SK-N-SH (cell line): ENCODE measurements around the gene MT1E. TPM values are rescaled to one million over a fixed set of nuclear protein-coding genes. Genes with fewer than 3 reads are reported as not detected.

ENCODE experiments used
- CTCF ChIA-PET: fragments of 300-600, 350-600 bp; formaldehyde crosslinking; extraction: SDS; loops from one replicate; lab custom pipeline; 2021; lab: Yijun Ruan, JAX
- POLR2A ChIA-PET: fragments of 350-600 bp; sonication (Branson Sonifier 250); formaldehyde crosslinking; extraction: SDS; loops from one replicate; lab custom pipeline; 2020; ENCODE audit warnings: antibody characterized with exemption, inconsistent platforms; lab: Yijun Ruan, JAX
- DNase-seq: peaks from one replicate; pipeline ENCODE4 v3.0.0; 2012
- H2AFZ ChIP-seq: fragments of 200-600 bp; sonication (generic); 2 replicates; pipeline ENCODE4 v1.8.1; 2016; ENCODE audit warnings: antibody characterized with exemption, mild to moderate bottlenecking, low read depth
- H3F3A ChIP-seq: fragments of 200-600 bp; sonication (generic); replicated peaks from 2 replicates; pipeline ENCODE3; 2016; ENCODE audit warnings: antibody characterized with exemption, mild to moderate bottlenecking; ENCODE audit not compliant: insufficient read depth
- H3K27ac ChIP-seq, 2 experiments: fragments of 200-500 bp in 1 of 2; fragments of 200-600 bp in 1 of 2; sonication (Bioruptor generic) in 1 of 2; sonication (generic), shearing (Covaris generic) in 1 of 2; 2 replicates each; pipeline versions ENCODE4 v1.5.1 to v1.6.1; 2014 to 2016; ENCODE audit warnings: low read depth in 2 of 2, inconsistent platforms in 1 of 2, low read length in 1 of 2, mild to moderate bottlenecking in 1 of 2, mixed read lengths in 1 of 2
- H3K27me3 ChIP-seq: fragments of 200-600 bp; sonication (generic), shearing (Covaris generic); 2 replicates; pipeline ENCODE4 v1.6.1; 2016; ENCODE audit warnings: mixed run types; ENCODE audit not compliant: insufficient read depth
- H3K36me3 ChIP-seq, 2 experiments: fragments of 200-500 bp in 1 of 2; fragments of 200-600 bp in 1 of 2; sonication (Bioruptor generic) in 1 of 2; sonication (generic) in 1 of 2; replicated peaks in 1 of 2; 2 replicates each; pipeline versions ENCODE3 to v1.5.1; 2014 to 2016; ENCODE audit warnings: low read length in 1 of 2, mild to moderate bottlenecking in 1 of 2; ENCODE audit not compliant: insufficient read depth in 2 of 2, control insufficient read depth in 1 of 2
- H3K4me1 ChIP-seq, 2 experiments: fragments of 200-500 bp in 1 of 2; fragments of 200-600 bp in 1 of 2; sonication (Bioruptor generic) in 1 of 2; sonication (generic), shearing (Covaris generic) in 1 of 2; 2 replicates each; pipeline versions ENCODE4 v1.5.1 to v1.6.1; 2014 to 2016; ENCODE audit warnings: low read depth in 1 of 2, low read length in 1 of 2, mixed run types in 1 of 2; ENCODE audit not compliant: insufficient read depth in 2 of 2, control insufficient read depth in 1 of 2
- H3K4me2 ChIP-seq: fragments of 200-600 bp; sonication (generic), shearing (Covaris generic); 2 replicates; pipeline ENCODE4 v1.6.1; 2017; ENCODE audit warnings: mixed run types
- H3K4me3 ChIP-seq, 2 experiments: fragments of 200-500 bp in 1 of 2; fragments of 200-600 bp in 1 of 2; sonication (Bioruptor generic) in 1 of 2; sonication (generic), shearing (Covaris generic) in 1 of 2; 2 replicates each; pipeline versions ENCODE4 v1.5.1 to v1.8.1; 2014 to 2016; ENCODE audit warnings: low read depth in 2 of 2, inconsistent platforms in 1 of 2, low read length in 1 of 2, mild to moderate bottlenecking in 1 of 2, mixed read lengths in 1 of 2, moderate library complexity in 1 of 2
- H3K79me2 ChIP-seq: fragments of 200-600 bp; sonication (generic); 2 replicates; pipeline ENCODE4 v1.8.1; 2017; ENCODE audit warnings: mild to moderate bottlenecking; ENCODE audit not compliant: insufficient read depth
- H3K9ac ChIP-seq: fragments of 200-600 bp; sonication (generic); 2 replicates; pipeline ENCODE4 v1.6.1; 2017; ENCODE audit warnings: mixed run types
- H3K9me2 ChIP-seq: fragments of 200-600 bp; sonication (generic); 2 replicates; pipeline ENCODE4 v1.6.1; 2017; ENCODE audit warnings: mixed run types
- H3K9me3 ChIP-seq: fragments of 200-600 bp; sonication (generic); 2 replicates; pipeline ENCODE4 v1.6.1; 2017; ENCODE audit warnings: mixed run types, mild to moderate bottlenecking, moderate library complexity
- H4K20me1 ChIP-seq: fragments of 200-600 bp; sonication (generic); 2 replicates; pipeline ENCODE4 v1.6.1; 2017; ENCODE audit warnings: mild to moderate bottlenecking, mixed run types; ENCODE audit not compliant: insufficient read depth
- CHD2 ChIP-seq: fragments of 150-350 bp; IDR thresholded peaks from 2 replicates; pipeline ENCODE4 v1.6.1; 2018; ENCODE audit warnings: low read length; ENCODE audit not compliant: partially characterized antibody
- EP300 ChIP-seq, 2 experiments: IDR thresholded peaks; 2 replicates each; pipeline versions ENCODE4 v1.4.0 to v1.6.1; 2012; ENCODE audit warnings: borderline replicate concordance in 1 of 2, low read depth in 1 of 2, low read length in 1 of 2
- FOSL2 ChIP-seq: IDR thresholded peaks from 2 replicates; pipeline ENCODE4 v1.4.0; 2012; ENCODE audit warnings: low read depth, mild to moderate bottlenecking, moderate library complexity, borderline replicate concordance
- JUND ChIP-seq: IDR thresholded peaks from 2 replicates; pipeline ENCODE4 v1.4.0; 2012
- MEF2A ChIP-seq: IDR thresholded peaks from 2 replicates; pipeline ENCODE4 v1.4.0; 2012; ENCODE audit warnings: low read depth, borderline replicate concordance
- NRF1 ChIP-seq: IDR thresholded peaks from 2 replicates; pipeline ENCODE4 v1.6.1; 2012; ENCODE audit warnings: low read depth, mild to moderate bottlenecking, low read length
- POLR2AphosphoS5 ChIP-seq: IDR thresholded peaks from 2 replicates; pipeline ENCODE4 v1.6.1; 2012; ENCODE audit warnings: low read depth, low read length
- TAF1 ChIP-seq: IDR thresholded peaks from 2 replicates; pipeline ENCODE4 v1.6.1; 2012; ENCODE audit warnings: low read depth, mild to moderate bottlenecking, low read length, moderate library complexity, borderline replicate concordance
- USF2 ChIP-seq: fragments of 150-350 bp; IDR thresholded peaks from 2 replicates; pipeline ENCODE4 v1.6.1; 2017; ENCODE audit warnings: antibody characterized with exemption, low read length, low read depth, borderline replicate concordance
- YY1 ChIP-seq: IDR thresholded peaks from 2 replicates; pipeline ENCODE4 v1.4.0; 2012; ENCODE audit warnings: low read depth, mild to moderate bottlenecking
- WGBS: methylation state at CpG from one replicate; pipeline ENCODE4 v1.1.6; 2017; ENCODE audit warnings: low lambda C conversion rate; 5-methylcytosine and 5-hydroxymethylcytosine counted together
- polyA plus RNA-seq, 3 experiments: library from polyadenylated mRNA; depleted of rRNA; stranded (reverse); fragments of >200 nt; gene quantifications; 2 replicates each; pipeline ENCODE4 v1.2.3, GENCODE V29; 2012
- TF ChIP-seq, protein P1 (sequence below): IDR thresholded peaks from 2 replicates; pipeline ENCODE4 v1.6.1; 2012; ENCODE audit warnings: mild to moderate bottlenecking, low read depth, low read length, moderate library complexity

Gene MT1E
- polyA plus RNA-seq, 1 of the 3 experiments (the other 2 are of a cell fraction): 205 TPM

DNA sequence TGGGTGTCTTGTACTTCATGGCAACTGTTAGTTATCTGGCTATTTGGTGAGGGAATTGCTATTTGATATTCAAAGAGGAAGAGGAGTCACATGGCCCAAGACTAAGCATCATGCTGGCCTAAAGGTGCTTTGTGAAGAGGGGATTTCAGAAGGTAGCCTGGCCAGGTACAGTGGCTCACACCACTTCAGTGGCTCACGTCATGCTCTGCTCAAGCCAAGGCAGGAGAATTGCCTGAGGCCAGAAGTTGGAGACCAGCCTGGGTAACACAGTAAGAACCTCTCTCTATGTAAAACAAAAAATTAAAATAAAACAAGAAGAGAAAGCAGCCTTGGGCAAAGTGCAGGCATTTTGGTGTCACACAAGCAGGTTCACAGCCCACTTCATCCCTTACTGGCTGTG, 19.7 kb downstream of the MT1E start:
- POLR2A ChIA-PET: no interaction called here

DNA sequence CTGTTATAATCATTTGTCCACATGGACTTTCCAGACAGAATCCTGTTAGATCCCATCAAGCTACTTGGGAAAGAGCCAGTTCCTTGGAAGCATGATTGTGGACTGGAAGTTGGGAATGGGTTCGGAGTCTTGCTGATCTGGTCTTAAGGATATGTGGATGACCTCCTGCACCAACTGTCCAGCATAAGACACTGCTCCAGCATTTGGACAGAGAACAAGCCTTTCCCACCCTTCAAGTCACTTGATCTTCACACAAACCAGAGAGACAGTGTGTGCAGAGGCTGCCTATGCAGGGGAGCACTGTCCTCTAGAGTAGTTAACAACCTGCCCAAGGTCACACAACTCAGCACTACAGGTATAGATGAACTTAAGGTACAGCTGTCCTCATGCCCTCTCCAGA, 20.3 kb downstream of the MT1E start:
- Histone ChIP-seq H3K4me1 (peaks cover 0 to 7% of the 10 kb centered on the region in 2 experiments; a peak in 2 of 4 replicates), H3K4me3 (no peak overlapping the region), H3K9ac (no peak overlapping the region), H3K4me2 (no peak overlapping the region), H3K9me3 (no peaks in the 10 kb centered on the region), H3K79me2 (no peaks in the 10 kb centered on the region), H3K9me2 (no peaks in the 10 kb centered on the region), H3K36me3 (no peaks in the 10 kb centered on the region), H3K27me3 (0 out of 2 replicates have a peak, but pooled peaks cover 19% of the 10 kb centered on the region), H3K27ac (no peak overlapping the region), H2AFZ (no peak overlapping the region), H3F3A (no peaks in the 10 kb centered on the region), H4K20me1 (no peaks in the 10 kb centered on the region)
- no peak for DNase-seq
- ChIA-PET CTCF (no interaction called here), POLR2A (no interaction called here)
- no peak for TF ChIP-seq JUND
- no peak for TF ChIP-seq MEF2A
- TF ChIP-seq POLR2AphosphoS5: no peak
- TF ChIP-seq FOSL2: no peak
- no peak for TF ChIP-seq CHD2
- TF ChIP-seq, protein P1, sequence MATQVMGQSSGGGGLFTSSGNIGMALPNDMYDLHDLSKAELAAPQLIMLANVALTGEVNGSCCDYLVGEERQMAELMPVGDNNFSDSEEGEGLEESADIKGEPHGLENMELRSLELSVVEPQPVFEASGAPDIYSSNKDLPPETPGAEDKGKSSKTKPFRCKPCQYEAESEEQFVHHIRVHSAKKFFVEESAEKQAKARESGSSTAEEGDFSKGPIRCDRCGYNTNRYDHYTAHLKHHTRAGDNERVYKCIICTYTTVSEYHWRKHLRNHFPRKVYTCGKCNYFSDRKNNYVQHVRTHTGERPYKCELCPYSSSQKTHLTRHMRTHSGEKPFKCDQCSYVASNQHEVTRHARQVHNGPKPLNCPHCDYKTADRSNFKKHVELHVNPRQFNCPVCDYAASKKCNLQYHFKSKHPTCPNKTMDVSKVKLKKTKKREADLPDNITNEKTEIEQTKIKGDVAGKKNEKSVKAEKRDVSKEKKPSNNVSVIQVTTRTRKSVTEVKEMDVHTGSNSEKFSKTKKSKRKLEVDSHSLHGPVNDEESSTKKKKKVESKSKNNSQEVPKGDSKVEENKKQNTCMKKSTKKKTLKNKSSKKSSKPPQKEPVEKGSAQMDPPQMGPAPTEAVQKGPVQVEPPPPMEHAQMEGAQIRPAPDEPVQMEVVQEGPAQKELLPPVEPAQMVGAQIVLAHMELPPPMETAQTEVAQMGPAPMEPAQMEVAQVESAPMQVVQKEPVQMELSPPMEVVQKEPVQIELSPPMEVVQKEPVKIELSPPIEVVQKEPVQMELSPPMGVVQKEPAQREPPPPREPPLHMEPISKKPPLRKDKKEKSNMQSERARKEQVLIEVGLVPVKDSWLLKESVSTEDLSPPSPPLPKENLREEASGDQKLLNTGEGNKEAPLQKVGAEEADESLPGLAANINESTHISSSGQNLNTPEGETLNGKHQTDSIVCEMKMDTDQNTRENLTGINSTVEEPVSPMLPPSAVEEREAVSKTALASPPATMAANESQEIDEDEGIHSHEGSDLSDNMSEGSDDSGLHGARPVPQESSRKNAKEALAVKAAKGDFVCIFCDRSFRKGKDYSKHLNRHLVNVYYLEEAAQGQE: peak; percentile 82
- 0% methylated on average over 1 of the region's 1 CpG for WGBS

More for the DNA sequence above, 19.7 kb downstream of the MT1E start:
- H3K9ac ChIP-seq: no peak overlapping the region
- H3K36me3 ChIP-seq: no peaks in the 10 kb centered on the region
- TF ChIP-seq USF2: no peak
- no peak for TF ChIP-seq TAF1
- no peak for TF ChIP-seq MEF2A
- TF ChIP-seq YY1: no peak
- no peak for TF ChIP-seq EP300 (IDR thresholded peaks at IDR 0.05; ENCODE audit: borderline replicate concordance in 1 of 2, low read depth in 1 of 2, low read length in 1 of 2)
- no peak for TF ChIP-seq NRF1
- TF ChIP-seq, protein P1: no peak
- 0 out of 2 replicates have a peak, but pooled peaks cover 19% of the 10 kb centered on the region for H3K27me3 ChIP-seq
- H3K4me2 ChIP-seq: no peak overlapping the region
- peaks cover 0 to 7% of the 10 kb centered on the region in 2 experiments; a peak in 2 of 4 replicates for H3K4me1 ChIP-seq
- no peaks in the 10 kb centered on the region for H3F3A ChIP-seq
- DNase-seq: no peak
- 70% methylated on average over 1 of the region's 1 CpG for WGBS
- no peak overlapping the region for H3K27ac ChIP-seq
- CTCF ChIA-PET: interaction anchor here (1.0 kb wide), 1 partner anchor 12 kb away, joined by 3 read pairs; no protein-coding TSS in a partner anchor
- no peak overlapping the region for H3K4me3 ChIP-seq
- H3K9me2 ChIP-seq: no peaks in the 10 kb centered on the region
- H2AFZ ChIP-seq: no peak overlapping the region
- H3K9me3 ChIP-seq: no peaks in the 10 kb centered on the region
- no peaks in the 10 kb centered on the region for H4K20me1 ChIP-seq
- H3K79me2 ChIP-seq: no peaks in the 10 kb centered on the region
